Measurements from ENCODE around the gene EID2. TPM values are rescaled to one million over a fixed set of nuclear protein-coding genes. Genes with fewer than 3 reads are reported as not detected.

Gene EID2
- total RNA-seq, 6 experiments from 2014 or later: 4.3 to 7.6 (median 5.4) TPM

- TF ChIP-seq POLR2A (IDR thresholded peaks at IDR 0.05): no peak
- TF ChIP-seq CTCF (IDR thresholded peaks at IDR 0.05): no peak
- Histone ChIP-seq H3K9me3 (no peaks in the 10 kb centered on the region), H3K27ac (no peak overlapping the region), H3K36me3 (no peaks in the 10 kb centered on the region), H3K4me1 (peaks cover 0 to 11% (median 5%) of the 10 kb centered on the region in 4 donors), H3K27me3 (no peaks in the 10 kb centered on the region), H3K4me3 (no peak overlapping the region)
- 72% methylated on average over 2 of the region's 3 CpGs for WGBS (ENCODE audit: insufficient coverage, low coverage, low lambda C conversion rate, missing lambda C conversion rate)
- DNase-seq (no peak), ATAC-seq (no peak)
- intact Hi-C loops (cut with DNase I): no loop called here
Measured at GRCh38 chr19:39543477-39543857, 3.5 kb upstream of the EID2 start.

GRCh38 chr19:39542206-39542605, 2.2 kb upstream of the EID2 start:
- 40% methylated on average over 2 of the region's 2 CpGs for WGBS (ENCODE audit: insufficient coverage, low coverage, low lambda C conversion rate, missing lambda C conversion rate)
- Histone ChIP-seq H3K9me3 (no peaks in the 10 kb centered on the region), H3K36me3 (no peaks in the 10 kb centered on the region), H3K27me3 (no peaks in the 10 kb centered on the region), H3K27ac (no peak overlapping the region), H3K4me1 (peaks cover 0 to 16% (median 8%) of the 10 kb centered on the region in 4 donors), H3K4me3 (no peak overlapping the region)
- TF ChIP-seq CTCF (IDR thresholded peaks at IDR 0.05): no peak
- no peak for TF ChIP-seq POLR2A (IDR thresholded peaks at IDR 0.05)
- intact Hi-C loops (cut with DNase I): no loop called here
- DNase-seq (no peak), ATAC-seq (peak in 1 of 4 donors; percentile 8)

GRCh38 chr19:39540333-39540673, 342 bp upstream of the EID2 start:
- WGBS (ENCODE audit: insufficient coverage, low coverage, low lambda C conversion rate, missing lambda C conversion rate): 11% methylated on average over 8 of the region's 10 CpGs
- no peak for TF ChIP-seq POLR2A (IDR thresholded peaks at IDR 0.05)
- TF ChIP-seq CTCF (IDR thresholded peaks at IDR 0.05): no peak
- no peaks in the 10 kb centered on the region for H3K27me3 ChIP-seq
- H3K9me3 ChIP-seq: no peaks in the 10 kb centered on the region
- no peak overlapping the region for H3K27ac ChIP-seq
- DNase-seq: no peak
- H3K4me3 ChIP-seq: no peak overlapping the region
- peaks cover 0 to 16% (median 8%) of the 10 kb centered on the region in 4 donors for H3K4me1 ChIP-seq
- intact Hi-C loops (cut with DNase I): no loop called here
- no peaks in the 10 kb centered on the region for H3K36me3 ChIP-seq
- no peak for ATAC-seq

DNA sequence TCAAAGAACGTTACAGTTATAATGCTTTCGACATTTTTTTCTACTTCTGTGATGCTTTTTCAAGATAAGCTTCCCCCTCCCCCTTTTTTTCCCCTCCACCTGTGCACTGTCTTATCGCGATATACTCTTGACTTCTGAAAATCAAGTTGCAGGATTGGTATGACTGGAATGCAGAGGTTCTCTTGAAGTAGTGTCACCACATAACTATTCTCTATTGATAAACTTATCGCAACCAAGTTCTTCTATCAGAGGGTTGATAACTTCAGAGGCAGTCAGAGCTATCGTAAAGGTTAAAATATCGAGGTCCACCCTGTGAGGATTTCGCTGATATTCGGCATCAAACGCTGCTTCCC, 820 bp downstream of the EID2 start:
- 0% methylated on average over 10 of the region's 10 CpGs for WGBS (ENCODE audit: insufficient coverage, low coverage, low lambda C conversion rate, missing lambda C conversion rate)
- H3K4me3 ChIP-seq: peak overlapping the region; percentile 77 to 85 (median 79)
- DNase-seq: no peak
- H3K27ac ChIP-seq: peak overlapping the region; percentile 82 to 88 (median 86)
- H3K27me3 ChIP-seq: no peaks in the 10 kb centered on the region
- H3K9me3 ChIP-seq: no peaks in the 10 kb centered on the region
- peaks cover 0 to 16% (median 8%) of the 10 kb centered on the region in 4 donors for H3K4me1 ChIP-seq
- TF ChIP-seq POLR2A (IDR thresholded peaks at IDR 0.05): no peak
- no peak for TF ChIP-seq CTCF (IDR thresholded peaks at IDR 0.05)
- no peaks in the 10 kb centered on the region for H3K36me3 ChIP-seq
- no peak for ATAC-seq
- intact Hi-C loops (cut with DNase I): loop anchor here (10.0 kb wide), 2 partner anchors 64 to 104 kb away; partner anchors contain the start of gene RPS16 (in 1 of the 2)

- 62% methylated on average over 2 of the region's 3 CpGs for WGBS (ENCODE audit: insufficient coverage, low coverage, low lambda C conversion rate, missing lambda C conversion rate)
Measured at GRCh38 chr19:39533791-39534190, 6.2 kb downstream of the EID2 start.

More at GRCh38 chr19:39533791-39534190, 6.2 kb downstream of the EID2 start:
- Histone ChIP-seq H3K27me3 (no peaks in the 10 kb centered on the region), H3K9me3 (no peaks in the 10 kb centered on the region), H3K27ac (no peak overlapping the region), H3K36me3 (no peaks in the 10 kb centered on the region), H3K4me1 (peaks cover 0 to 14% (median 7%) of the 10 kb centered on the region in 4 donors), H3K4me3 (no peak overlapping the region)
- DNase-seq: no peak
- TF ChIP-seq POLR2A (IDR thresholded peaks at IDR 0.05): no peak
- no peak for TF ChIP-seq CTCF (IDR thresholded peaks at IDR 0.05)
- ATAC-seq: no peak
- intact Hi-C loops (cut with DNase I): loop anchor here (5.0 to 10.0 kb wide), 3 partner anchors 56 to 99 kb away; partner anchors contain the start of gene RPS16 (in 1 of the 2)
